Left forelimb (tissue), 1 donor: Measurements from ENCODE around the gene VASH2.
"Not testable (repeated sequence)": the region's sequence is repeated elsewhere in the genome, so short reads cannot be mapped to it uniquely, and the experiment has no call there.

ENCODE experiments used
- DNase-seq: peaks from one replicate; pipeline ENCODE4 v3.0.0-alpha.2; 2018; ENCODE audit warnings: low spot score

The VASH2 gene

GRCh38 chr1:212950243-212951125 is at the start of gene VASH2:
VASH2 (plus strand) TSS chr1:212950541; CDS start chr1:212951543, 1,002 bp downstream.
- DNase-seq, result peak; percentile 93

GRCh38 chr1:212901290-212901689 is 49.1 kb upstream of the VASH2 start:
- DNase-seq, result no peak

GRCh38 chr1:212902054-212902453 is 48.3 kb upstream of the VASH2 start:
- no peak for DNase-seq

- DNase-seq, result no peak
Measured at GRCh38 chr1:212903664-212904063, 46.7 kb upstream of the VASH2 start.

GRCh38 chr1:212908071-212908470 is 42.3 kb upstream of the VASH2 start:
- not testable (repeated sequence) for DNase-seq

- no peak for DNase-seq
Measured at GRCh38 chr1:212908971-212909370, 41.4 kb upstream of the VASH2 start.

GRCh38 chr1:212909652-212910063 is 40.7 kb upstream of the VASH2 start:
- DNase-seq, result no peak

GRCh38 chr1:212910213-212910612 is 40.1 kb upstream of the VASH2 start:
- DNase-seq, result not testable (repeated sequence)

GRCh38 chr1:212913638-212914037 is 36.7 kb upstream of the VASH2 start:
- not testable (repeated sequence) for DNase-seq

- not testable (repeated sequence) for DNase-seq
Measured at GRCh38 chr1:212914110-212914509, 36.2 kb upstream of the VASH2 start.

GRCh38 chr1:212914789-212915188 is 35.6 kb upstream of the VASH2 start:
- no peak for DNase-seq

- peak; percentile 86 for DNase-seq
Measured at GRCh38 chr1:212915245-212916091, 34.9 kb upstream of the VASH2 start.

- DNase-seq, result peak; percentile 76
Measured at GRCh38 chr1:212916481-212917133, 33.7 kb upstream of the VASH2 start.

- DNase-seq, result no peak
Measured at GRCh38 chr1:212917134-212917485, 33.2 kb upstream of the VASH2 start.

GRCh38 chr1:212917858-212918257 is 32.5 kb upstream of the VASH2 start:
- no peak for DNase-seq

GRCh38 chr1:212918824-212919223 is 31.5 kb upstream of the VASH2 start:
- DNase-seq, result no peak

GRCh38 chr1:212920246-212920645 is 30.1 kb upstream of the VASH2 start:
- no peak for DNase-seq

- no peak for DNase-seq
Measured at GRCh38 chr1:212920896-212921295, 29.4 kb upstream of the VASH2 start.

GRCh38 chr1:212922016-212922415 is 28.3 kb upstream of the VASH2 start:
- no peak for DNase-seq

- DNase-seq, result no peak
Measured at GRCh38 chr1:212926372-212926771, 24.0 kb upstream of the VASH2 start.

GRCh38 chr1:212928323-212929291 is 21.7 kb upstream of the VASH2 start:
- no peak for DNase-seq
